22Rv1 (cell line): ENCODE results near the gene ZNF821.

Source experiments
- ZFX ChIP-seq: fragments of 450-650 bp; IDR thresholded peaks from 2 replicates; pipeline ENCODE4 v1.6.1; 2017; ENCODE audit warnings: antibody characterized with exemption, borderline replicate concordance
- TF ChIP-seq, protein P1 (sequence below): fragments of 450-650 bp; IDR thresholded peaks from 2 replicates; pipeline ENCODE4 v1.5.1; 2017; ENCODE audit warnings: mild to moderate bottlenecking

- TF ChIP-seq, protein P1, sequence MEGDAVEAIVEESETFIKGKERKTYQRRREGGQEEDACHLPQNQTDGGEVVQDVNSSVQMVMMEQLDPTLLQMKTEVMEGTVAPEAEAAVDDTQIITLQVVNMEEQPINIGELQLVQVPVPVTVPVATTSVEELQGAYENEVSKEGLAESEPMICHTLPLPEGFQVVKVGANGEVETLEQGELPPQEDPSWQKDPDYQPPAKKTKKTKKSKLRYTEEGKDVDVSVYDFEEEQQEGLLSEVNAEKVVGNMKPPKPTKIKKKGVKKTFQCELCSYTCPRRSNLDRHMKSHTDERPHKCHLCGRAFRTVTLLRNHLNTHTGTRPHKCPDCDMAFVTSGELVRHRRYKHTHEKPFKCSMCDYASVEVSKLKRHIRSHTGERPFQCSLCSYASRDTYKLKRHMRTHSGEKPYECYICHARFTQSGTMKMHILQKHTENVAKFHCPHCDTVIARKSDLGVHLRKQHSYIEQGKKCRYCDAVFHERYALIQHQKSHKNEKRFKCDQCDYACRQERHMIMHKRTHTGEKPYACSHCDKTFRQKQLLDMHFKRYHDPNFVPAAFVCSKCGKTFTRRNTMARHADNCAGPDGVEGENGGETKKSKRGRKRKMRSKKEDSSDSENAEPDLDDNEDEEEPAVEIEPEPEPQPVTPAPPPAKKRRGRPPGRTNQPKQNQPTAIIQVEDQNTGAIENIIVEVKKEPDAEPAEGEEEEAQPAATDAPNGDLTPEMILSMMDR = no peak
- TF ChIP-seq ZFX = no peak
Observed at GRCh38 chr16:71915350-71915749, 31.4 kb upstream of the ZNF821 start.
